ENCODE measurements around the gene TP53RK.
A peak's percentile ranks its signal among the peaks of the same experiment; 100 is the strongest.

Gene TP53RK

DNA sequence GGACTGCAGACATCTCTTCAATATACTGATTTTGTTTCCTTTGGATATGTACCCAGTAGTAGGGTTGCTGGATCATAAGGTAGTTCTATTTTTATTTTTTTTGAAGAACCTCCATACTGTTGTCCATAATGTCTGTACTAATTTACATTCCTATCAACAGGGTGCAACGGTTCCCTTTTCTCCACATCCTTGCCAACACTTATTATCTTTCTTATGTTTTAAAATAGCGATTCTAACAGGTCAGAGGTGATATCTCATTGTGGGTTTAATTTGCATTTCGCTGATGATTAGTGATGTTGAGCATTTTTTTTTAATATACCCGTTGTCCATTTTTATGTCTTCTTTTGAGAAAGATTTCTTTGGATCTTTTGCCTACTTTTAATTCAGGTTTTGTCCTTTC, 2.0 kb upstream of the TP53RK start:
- Histone ChIP-seq H3K27me3 (ENCODE audit: insufficient read depth, poor library complexity, severe bottlenecking) (no peaks in the 10 kb centered on the region), H3K4me1 (ENCODE audit: insufficient read depth, poor library complexity, severe bottlenecking) (peaks cover 13% of the 10 kb centered on the region), H3K9me3 (ENCODE audit: severe bottlenecking) (no peaks in the 10 kb centered on the region), H3K27ac (ENCODE audit: poor library complexity, severe bottlenecking) (no peak overlapping the region), H3K4me3 (ENCODE audit: severe bottlenecking) (no peak overlapping the region), H3K36me3 (ENCODE audit: low read depth) (peaks cover 10% of the 10 kb centered on the region)
- TF ChIP-seq, protein P1, sequence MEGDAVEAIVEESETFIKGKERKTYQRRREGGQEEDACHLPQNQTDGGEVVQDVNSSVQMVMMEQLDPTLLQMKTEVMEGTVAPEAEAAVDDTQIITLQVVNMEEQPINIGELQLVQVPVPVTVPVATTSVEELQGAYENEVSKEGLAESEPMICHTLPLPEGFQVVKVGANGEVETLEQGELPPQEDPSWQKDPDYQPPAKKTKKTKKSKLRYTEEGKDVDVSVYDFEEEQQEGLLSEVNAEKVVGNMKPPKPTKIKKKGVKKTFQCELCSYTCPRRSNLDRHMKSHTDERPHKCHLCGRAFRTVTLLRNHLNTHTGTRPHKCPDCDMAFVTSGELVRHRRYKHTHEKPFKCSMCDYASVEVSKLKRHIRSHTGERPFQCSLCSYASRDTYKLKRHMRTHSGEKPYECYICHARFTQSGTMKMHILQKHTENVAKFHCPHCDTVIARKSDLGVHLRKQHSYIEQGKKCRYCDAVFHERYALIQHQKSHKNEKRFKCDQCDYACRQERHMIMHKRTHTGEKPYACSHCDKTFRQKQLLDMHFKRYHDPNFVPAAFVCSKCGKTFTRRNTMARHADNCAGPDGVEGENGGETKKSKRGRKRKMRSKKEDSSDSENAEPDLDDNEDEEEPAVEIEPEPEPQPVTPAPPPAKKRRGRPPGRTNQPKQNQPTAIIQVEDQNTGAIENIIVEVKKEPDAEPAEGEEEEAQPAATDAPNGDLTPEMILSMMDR (IDR thresholded peaks at IDR 0.05; ENCODE audit: poor library complexity, severe bottlenecking): no peak
- no peak for ATAC-seq (ENCODE audit: low read depth)
- no peak for DNase-seq (ENCODE audit: low spot score)

DNA sequence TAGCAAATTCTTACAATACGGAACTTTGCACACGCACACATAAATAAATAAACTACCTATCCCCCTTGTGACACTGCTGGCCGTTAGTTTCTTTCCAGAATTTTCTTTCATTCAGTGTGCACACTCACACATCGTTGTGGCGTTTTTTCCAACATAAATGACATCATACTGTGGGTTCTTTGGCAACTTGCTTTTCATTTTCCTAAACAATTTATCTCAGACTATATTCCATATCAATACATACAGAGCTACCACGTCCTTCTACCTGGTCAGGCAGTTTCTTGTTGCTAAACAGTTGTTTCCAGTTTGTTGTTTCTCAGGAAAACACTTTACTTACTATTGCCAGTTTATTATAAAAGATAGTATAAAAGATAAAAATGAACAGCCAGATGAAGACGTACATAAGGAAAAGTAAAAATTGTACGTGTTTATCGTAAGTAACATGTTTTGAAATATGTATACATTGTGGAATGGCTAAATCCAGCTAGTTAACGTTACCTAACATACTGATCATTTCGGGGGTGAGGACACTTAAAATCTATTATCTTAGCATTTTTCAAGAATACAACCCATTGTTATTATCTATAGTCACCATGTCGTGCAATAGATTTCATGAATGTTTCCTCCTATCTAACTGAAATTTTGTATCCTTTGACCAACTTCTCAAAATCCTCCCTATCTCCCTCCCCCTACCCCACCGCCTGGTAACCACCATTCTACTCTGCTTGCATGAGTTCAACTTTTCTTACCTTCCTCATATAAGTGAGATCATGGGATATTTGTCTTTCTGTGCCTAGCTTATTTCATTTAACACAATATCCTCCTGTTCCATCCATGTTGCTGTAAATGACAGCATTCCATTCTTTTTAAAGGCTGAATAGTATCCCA, 1.2 kb upstream of the TP53RK start:
- TF ChIP-seq, protein P1 (IDR thresholded peaks at IDR 0.05; ENCODE audit: poor library complexity, severe bottlenecking): no peak
- peak overlapping the region; percentile 32 for H3K4me3 ChIP-seq (ENCODE audit: severe bottlenecking)
- H3K27ac ChIP-seq (ENCODE audit: poor library complexity, severe bottlenecking): peak overlapping the region; percentile 78
- DNase-seq (ENCODE audit: low spot score) (no peak), ATAC-seq (ENCODE audit: low read depth) (no peak)
- H3K36me3 ChIP-seq (ENCODE audit: low read depth): peaks cover 17% of the 10 kb centered on the region
- no peaks in the 10 kb centered on the region for H3K9me3 ChIP-seq (ENCODE audit: severe bottlenecking)
- H3K4me1 ChIP-seq (ENCODE audit: insufficient read depth, poor library complexity, severe bottlenecking): peaks cover 13% of the 10 kb centered on the region
- H3K27me3 ChIP-seq (ENCODE audit: insufficient read depth, poor library complexity, severe bottlenecking): no peaks in the 10 kb centered on the region

DNA sequence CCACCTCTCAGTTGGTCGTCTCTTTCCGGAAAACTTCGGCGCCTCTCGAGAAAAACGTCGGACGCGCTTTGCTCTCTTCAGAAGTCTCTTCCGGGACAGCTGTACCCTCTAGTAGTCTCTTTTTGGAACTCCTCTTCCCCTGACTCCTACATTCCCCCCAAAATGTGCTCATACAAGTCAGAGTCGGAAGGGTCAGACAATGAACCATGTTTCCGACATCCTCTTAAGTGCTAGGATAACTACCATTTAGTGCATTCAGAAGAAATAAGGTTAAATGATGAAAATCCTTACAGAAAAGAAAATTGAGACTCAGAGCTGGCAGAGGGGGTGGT, 476 bp upstream of the TP53RK start:
- Histone ChIP-seq H3K4me3 (ENCODE audit: severe bottlenecking) (peak overlapping the region; percentile 32), H3K9me3 (ENCODE audit: severe bottlenecking) (no peaks in the 10 kb centered on the region), H3K4me1 (ENCODE audit: insufficient read depth, poor library complexity, severe bottlenecking) (peaks cover 13% of the 10 kb centered on the region), H3K27me3 (ENCODE audit: insufficient read depth, poor library complexity, severe bottlenecking) (no peaks in the 10 kb centered on the region), H3K27ac (ENCODE audit: poor library complexity, severe bottlenecking) (peak overlapping the region; percentile 78), H3K36me3 (ENCODE audit: low read depth) (peaks cover 24% of the 10 kb centered on the region)
- DNase-seq (ENCODE audit: low spot score) (no peak), ATAC-seq (ENCODE audit: low read depth) (no peak)
- TF ChIP-seq, protein P1 (IDR thresholded peaks at IDR 0.05; ENCODE audit: poor library complexity, severe bottlenecking): no peak

DNA sequence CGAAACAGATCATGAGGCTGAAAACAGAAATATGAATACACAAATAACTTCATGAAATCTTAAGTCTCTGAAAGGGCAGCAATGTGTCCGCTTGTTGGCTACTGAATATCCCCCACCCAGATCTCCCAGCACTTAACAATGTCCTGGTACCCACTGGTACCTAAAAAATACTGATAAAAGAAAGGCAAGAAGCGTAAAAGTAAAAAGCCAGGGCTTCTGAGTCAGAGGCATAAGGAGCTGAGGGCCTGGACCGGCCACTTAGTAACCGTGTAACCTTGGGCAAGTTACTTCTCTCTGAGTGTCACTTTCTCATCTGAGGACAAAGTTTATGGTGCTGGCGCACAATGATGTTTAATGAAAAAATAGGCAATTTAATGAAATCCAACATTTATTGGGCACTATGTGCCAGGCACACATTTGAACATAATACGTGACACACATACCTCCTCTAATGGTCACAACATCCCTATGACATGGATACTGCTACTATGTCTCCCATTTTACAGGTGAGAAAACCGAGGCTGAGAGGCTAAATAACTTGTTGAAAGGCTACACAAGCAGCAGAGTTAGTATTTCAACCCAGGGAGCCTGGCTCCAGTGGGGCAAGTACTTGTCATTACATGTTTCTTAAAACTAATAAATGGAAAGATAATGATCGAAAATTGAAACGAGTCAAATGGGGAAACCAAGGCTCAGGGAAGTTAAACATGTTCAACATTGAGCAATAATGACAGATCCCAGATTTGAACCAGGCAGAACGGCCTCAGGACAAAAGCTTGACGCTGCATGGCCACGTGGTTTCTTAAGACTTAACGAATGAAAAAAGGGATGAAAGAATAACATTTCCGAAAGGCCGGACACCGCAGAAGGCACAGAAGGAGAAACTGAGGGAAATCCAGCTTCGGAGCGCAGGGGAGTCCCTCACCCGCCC, 828 bp downstream of the TP53RK start:
- H3K4me1 ChIP-seq (ENCODE audit: insufficient read depth, poor library complexity, severe bottlenecking): peaks cover 19% of the 10 kb centered on the region
- no peaks in the 10 kb centered on the region for H3K9me3 ChIP-seq (ENCODE audit: severe bottlenecking)
- H3K27me3 ChIP-seq (ENCODE audit: insufficient read depth, poor library complexity, severe bottlenecking): no peaks in the 10 kb centered on the region
- peak overlapping the region; percentile 78 for H3K27ac ChIP-seq (ENCODE audit: poor library complexity, severe bottlenecking)
- no peak for DNase-seq (ENCODE audit: low spot score)
- no peak for ATAC-seq (ENCODE audit: low read depth)
- TF ChIP-seq, protein P1 (IDR thresholded peaks at IDR 0.05; ENCODE audit: poor library complexity, severe bottlenecking): no peak
- peaks cover 26% of the 10 kb centered on the region for H3K36me3 ChIP-seq (ENCODE audit: low read depth)
- H3K4me3 ChIP-seq (ENCODE audit: severe bottlenecking): peak overlapping the region; percentile 82

Data from RWPE2 (cell line).